ENCODE measurements around the gene ADCK1.

- no peak for TF ChIP-seq POLR2A (IDR thresholded peaks at IDR 0.05)
- TF ChIP-seq CTCF (IDR thresholded peaks at IDR 0.05), result no peak
- TF ChIP-seq EP300 (IDR thresholded peaks at IDR 0.05), result no peak
Measured at GRCh38 chr14:77872152-77872551, 72.2 kb downstream of the ADCK1 start.

Data from upper lobe of left lung (tissue), 4 donors.